Neural progenitor cell (in vitro differentiated cells): Measurements from ENCODE around the gene NTM. TPM values are rescaled to one million over a fixed set of nuclear protein-coding genes. Genes with fewer than 3 reads are reported as not detected.

Experiments used
- DNase-seq: peaks from one replicate; pipeline ENCODE4 v3.0.0-alpha.2; 2016; ENCODE audit warnings: low spot score
- H2AFZ ChIP-seq: fragments of 200-600 bp; sonication (generic); replicated peaks from 2 replicates; pipeline ENCODE4 v1.6.1; 2016; ENCODE audit warnings: antibody characterized with exemption
- H3F3A ChIP-seq: fragments of 200-600 bp; sonication (generic); 2 replicates; pipeline ENCODE4 v1.6.1; 2016; ENCODE audit warnings: antibody characterized with exemption, low read depth
- H3K27ac ChIP-seq: fragments of 200-600 bp; sonication (generic); 2 replicates; pipeline ENCODE4 v1.5.1; 2016; ENCODE audit warnings: mild to moderate bottlenecking
- H3K27me3 ChIP-seq: fragments of 200-600 bp; sonication (generic); 2 replicates; pipeline ENCODE4 v1.6.1; 2016; ENCODE audit warnings: mild to moderate bottlenecking, moderate library complexity
- H3K36me3 ChIP-seq: fragments of 200-600 bp; sonication (generic); 2 replicates; pipeline ENCODE4 v1.5.1; 2016
- H3K4me1 ChIP-seq: fragments of 200-600 bp; sonication (generic); 2 replicates; pipeline ENCODE4 v1.6.1; 2016; ENCODE audit warnings: mixed run types
- H3K4me2 ChIP-seq: fragments of 200-600 bp; sonication (generic); 2 replicates; pipeline ENCODE4 v1.6.1; 2016
- H3K4me3 ChIP-seq: fragments of 200-600 bp; sonication (generic); 2 replicates; pipeline ENCODE4 v1.5.1; 2016
- H3K79me2 ChIP-seq: fragments of 200-600 bp; sonication (generic); 2 replicates; pipeline ENCODE4 v1.6.1; 2016; ENCODE audit warnings: low read depth
- H3K9ac ChIP-seq: fragments of 200-600 bp; sonication (generic); 2 replicates; pipeline ENCODE4 v1.6.1; 2016
- H3K9me3 ChIP-seq: fragments of 200-600 bp; sonication (generic); 2 replicates; pipeline ENCODE4 v1.5.1; 2016; ENCODE audit warnings: low read depth
- H4K20me1 ChIP-seq: fragments of 200-600 bp; sonication (generic); 2 replicates; pipeline ENCODE4 v1.6.1; 2016; ENCODE audit warnings: low read depth
- H3K27ac Mint-ChIP-seq: 3 replicates; pipeline ENCODE4 v1.8.0; 2021; ENCODE audit warnings: mixed read lengths
- H3K27me3 Mint-ChIP-seq: 2 replicates; pipeline ENCODE4 v1.8.0; 2022; ENCODE audit warnings: low read depth, mild to moderate bottlenecking, inconsistent platforms, moderate library complexity, mixed read lengths; ENCODE audit not compliant: insufficient read depth
- H3K36me3 Mint-ChIP-seq: 3 replicates; pipeline ENCODE4 v1.8.0; 2021; ENCODE audit warnings: mixed read lengths
- H3K4me1 Mint-ChIP-seq: 3 replicates; pipeline ENCODE4 v1.8.0; 2021; ENCODE audit warnings: mixed read lengths
- H3K4me3 Mint-ChIP-seq: 3 replicates; pipeline ENCODE4 v1.8.0; 2021; ENCODE audit warnings: mild to moderate bottlenecking, moderate library complexity, mixed read lengths
- H3K9me3 Mint-ChIP-seq: 3 replicates; pipeline ENCODE4 v1.8.0; 2020; ENCODE audit warnings: mixed read lengths
- CTCF ChIP-seq: fragments of 200-600 bp; sonication (generic); IDR thresholded peaks from 2 replicates; pipeline ENCODE4 v1.5.1; 2017; ENCODE audit warnings: antibody characterized with exemption, mild to moderate bottlenecking
- EZH2 ChIP-seq: fragments of 200-600 bp; sonication (generic); IDR thresholded peaks from 2 replicates; pipeline ENCODE4 v1.6.1; 2017; ENCODE audit warnings: antibody characterized with exemption, mild to moderate bottlenecking, moderate library complexity
- EZH2phosphoT487 ChIP-seq: fragments of 200-600 bp; sonication (generic); IDR thresholded peaks from 2 replicates; pipeline ENCODE4 v1.6.1; 2017; ENCODE audit warnings: antibody characterized with exemption
- total RNA-seq: library from RNA; depleted of rRNA; stranded (reverse); fragments of >200 nt; gene quantifications from 2 replicates; pipeline ENCODE4 v1.2.3, GENCODE V29; 2015; ENCODE audit warnings: low replicate concordance

The NTM gene
- total RNA-seq, 1 donor from 2014 or later: 4.3 TPM

DNA sequence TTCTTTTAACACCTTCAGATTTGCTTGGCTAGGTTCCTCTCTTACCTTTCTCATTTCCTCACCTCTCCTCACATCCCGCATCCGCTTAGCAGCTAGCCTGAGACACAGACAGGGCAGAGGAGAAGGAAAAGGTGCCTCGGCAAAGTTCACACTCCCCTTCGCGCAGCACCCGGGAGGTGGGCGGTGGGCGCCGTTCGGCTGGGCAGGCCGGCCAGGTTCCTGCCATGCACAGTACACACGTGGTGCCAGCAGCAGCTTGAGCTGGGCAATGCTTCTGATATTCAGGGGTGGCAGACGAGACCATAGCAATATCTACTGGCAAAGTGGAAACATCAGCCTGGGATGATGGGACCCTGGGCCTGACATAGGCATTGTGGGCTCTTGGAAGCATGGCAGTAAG lies 3.3 kb downstream of the NTM start:
- Histone ChIP-seq H3K79me2 (no peaks in the 10 kb centered on the region), H3K9me3 (no peaks in the 10 kb centered on the region), H3K4me3 (no peak overlapping the region), H3K4me1 (peaks cover 31% of the 10 kb centered on the region), H3K36me3 (no peaks in the 10 kb centered on the region), H3K27me3 (no peaks in the 10 kb centered on the region), H3F3A (no peaks in the 10 kb centered on the region), H4K20me1 (no peaks in the 10 kb centered on the region), H3K27ac (no peak overlapping the region), H2AFZ (no peak overlapping the region), H3K9ac (no peak overlapping the region), H3K4me2 (peak overlapping the region; percentile 21)
- TF ChIP-seq EZH2phosphoT487 (no peak), EZH2 (no peak), CTCF (no peak)
- no peak overlapping the region for H3K4me3 Mint-ChIP-seq
- no peaks in the 10 kb centered on the region for H3K36me3 Mint-ChIP-seq
- H3K27ac Mint-ChIP-seq: no peak overlapping the region
- H3K27me3 Mint-ChIP-seq: peaks cover 4% of the 10 kb centered on the region
- no peaks in the 10 kb centered on the region for H3K9me3 Mint-ChIP-seq
- peaks cover 18% of the 10 kb centered on the region for H3K4me1 Mint-ChIP-seq
- no peak for DNase-seq

- Histone ChIP-seq H3K27ac (no peak overlapping the region), H3F3A (no peaks in the 10 kb centered on the region), H2AFZ (no peak overlapping the region), H4K20me1 (no peaks in the 10 kb centered on the region), H3K4me1 (peaks cover 27% of the 10 kb centered on the region), H3K79me2 (no peaks in the 10 kb centered on the region), H3K27me3 (no peaks in the 10 kb centered on the region), H3K36me3 (no peaks in the 10 kb centered on the region), H3K9me3 (no peaks in the 10 kb centered on the region), H3K4me3 (no peak overlapping the region), H3K4me2 (no peak overlapping the region), H3K9ac (no peak overlapping the region)
- no peak overlapping the region for H3K4me3 Mint-ChIP-seq
- H3K27me3 Mint-ChIP-seq: peaks cover 7% of the 10 kb centered on the region
- no peaks in the 10 kb centered on the region for H3K36me3 Mint-ChIP-seq
- TF ChIP-seq CTCF: no peak
- no peak for TF ChIP-seq EZH2phosphoT487
- TF ChIP-seq EZH2: no peak
- H3K27ac Mint-ChIP-seq: no peak overlapping the region
- peaks cover 15% of the 10 kb centered on the region for H3K4me1 Mint-ChIP-seq
- no peak for DNase-seq
- H3K9me3 Mint-ChIP-seq: no peaks in the 10 kb centered on the region
Observed at GRCh38 chr11:131375421-131375820, 5.0 kb downstream of the NTM start.

DNA sequence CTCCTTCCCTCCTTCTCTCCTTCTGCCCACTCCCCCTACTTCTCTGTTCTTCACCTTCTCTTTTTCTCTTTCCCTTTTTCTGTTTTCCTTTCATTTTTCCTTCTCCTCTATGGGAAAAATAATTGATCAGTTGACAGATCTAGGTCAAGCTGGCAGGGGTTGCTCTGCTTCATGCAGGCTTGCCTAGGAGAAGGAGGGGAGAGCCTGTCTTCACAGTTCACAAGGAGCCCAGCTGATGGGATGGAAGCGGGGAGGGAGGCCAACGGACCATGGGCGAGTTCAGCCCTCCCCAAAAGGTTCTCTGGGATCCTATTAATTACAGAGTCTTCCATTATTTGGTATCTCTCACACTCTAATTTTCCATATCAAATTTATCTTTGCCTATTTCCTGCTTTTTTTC lies 5.5 kb downstream of the NTM start:
- no peaks in the 10 kb centered on the region for H3K79me2 ChIP-seq
- H3K27me3 ChIP-seq: no peaks in the 10 kb centered on the region
- H3F3A ChIP-seq: no peaks in the 10 kb centered on the region
- H3K9me3 ChIP-seq: no peaks in the 10 kb centered on the region
- no peak overlapping the region for H3K27ac Mint-ChIP-seq
- H3K36me3 Mint-ChIP-seq: no peaks in the 10 kb centered on the region
- no peak overlapping the region for H2AFZ ChIP-seq
- no peaks in the 10 kb centered on the region for H3K9me3 Mint-ChIP-seq
- H3K9ac ChIP-seq: no peak overlapping the region
- no peak overlapping the region for H3K4me2 ChIP-seq
- peaks cover 22% of the 10 kb centered on the region for H3K4me1 ChIP-seq
- peaks cover 15% of the 10 kb centered on the region for H3K4me1 Mint-ChIP-seq
- H3K27me3 Mint-ChIP-seq: peaks cover 9% of the 10 kb centered on the region
- H3K27ac ChIP-seq: no peak overlapping the region
- no peaks in the 10 kb centered on the region for H4K20me1 ChIP-seq
- TF ChIP-seq EZH2 (no peak), CTCF (no peak), EZH2phosphoT487 (no peak)
- H3K4me3 ChIP-seq: no peak overlapping the region
- DNase-seq: no peak
- no peak overlapping the region for H3K4me3 Mint-ChIP-seq
- no peaks in the 10 kb centered on the region for H3K36me3 ChIP-seq

DNA sequence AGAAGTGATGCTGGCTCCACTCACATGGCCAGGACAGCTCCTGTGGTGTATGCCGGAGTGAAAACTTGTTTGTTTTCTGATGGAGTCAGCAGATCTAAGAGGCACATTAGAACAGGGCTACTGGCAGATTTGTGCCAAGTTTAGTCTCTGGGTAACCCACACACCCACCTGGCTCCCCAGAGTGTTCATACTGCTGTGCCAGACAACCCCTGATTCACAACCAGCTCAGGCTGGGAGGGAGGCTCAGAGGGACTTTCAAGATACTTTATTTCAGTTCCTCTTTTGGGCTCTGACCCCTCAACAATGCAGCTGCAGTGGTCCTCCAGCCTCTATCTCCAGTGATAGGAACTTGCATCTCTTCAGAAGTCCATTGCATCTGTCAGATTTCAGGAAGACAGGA lies 8.5 kb downstream of the NTM start:
- Histone ChIP-seq H3K4me2 (no peak overlapping the region), H3K36me3 (no peaks in the 10 kb centered on the region), H3K27me3 (no peaks in the 10 kb centered on the region), H4K20me1 (no peaks in the 10 kb centered on the region), H3F3A (no peaks in the 10 kb centered on the region), H3K4me3 (no peak overlapping the region), H3K9ac (no peak overlapping the region), H3K9me3 (no peaks in the 10 kb centered on the region), H3K79me2 (no peaks in the 10 kb centered on the region), H3K4me1 (peaks cover 1% of the 10 kb centered on the region), H3K27ac (no peak overlapping the region), H2AFZ (no peak overlapping the region)
- no peaks in the 10 kb centered on the region for H3K9me3 Mint-ChIP-seq
- no peak overlapping the region for H3K27ac Mint-ChIP-seq
- peaks cover 8% of the 10 kb centered on the region for H3K4me1 Mint-ChIP-seq
- no peak for TF ChIP-seq EZH2phosphoT487
- TF ChIP-seq EZH2: no peak
- no peak for TF ChIP-seq CTCF
- H3K36me3 Mint-ChIP-seq: no peaks in the 10 kb centered on the region
- H3K27me3 Mint-ChIP-seq: peaks cover 9% of the 10 kb centered on the region
- no peak for DNase-seq
- no peak overlapping the region for H3K4me3 Mint-ChIP-seq
